SK-N-SH treated with all-trans-retinoic acid at 6 μM for 48 hours (cell line): ENCODE data around the gene SEC31B.

Experiments used
- BACH2 ChIP-seq: fragments of 250-450 bp; sonication (Bioruptor Pico); IDR thresholded peaks from 2 replicates; pipeline ENCODE4 v1.9.0; 2021; ENCODE audit warnings: mild to moderate bottlenecking, borderline replicate concordance
- ESRRG ChIP-seq: fragments of 250-450 bp; sonication (Bioruptor Pico); IDR thresholded peaks from 2 replicates; pipeline ENCODE4 v1.6.1; 2021; ENCODE audit warnings: mild to moderate bottlenecking
- PATZ1 ChIP-seq: fragments of 250-450 bp; sonication (Bioruptor Pico); IDR thresholded peaks from 2 replicates; pipeline ENCODE4 v1.8.0; 2020; ENCODE audit warnings: mild to moderate bottlenecking, moderate library complexity, borderline replicate concordance
- ZFP30 ChIP-seq: fragments of 450-650 bp; formaldehyde crosslinking; IDR thresholded peaks from 2 replicates; pipeline ENCODE4 v1.5.0; 2022; ENCODE audit warnings: mild to moderate bottlenecking, moderate library complexity
- TF ChIP-seq, protein P1 (sequence below): fragments of 250-450 bp; sonication (Bioruptor Pico); IDR thresholded peaks from 2 replicates; pipeline ENCODE4 v1.5.1; 2021; ENCODE audit warnings: mild to moderate bottlenecking, moderate library complexity
- TF ChIP-seq, protein P2 (sequence below): fragments of 250-450 bp; sonication (Bioruptor Pico); IDR thresholded peaks from 2 replicates; pipeline ENCODE4 v1.5.1; 2020; ENCODE audit warnings: low read depth, mild to moderate bottlenecking, moderate library complexity

DNA sequence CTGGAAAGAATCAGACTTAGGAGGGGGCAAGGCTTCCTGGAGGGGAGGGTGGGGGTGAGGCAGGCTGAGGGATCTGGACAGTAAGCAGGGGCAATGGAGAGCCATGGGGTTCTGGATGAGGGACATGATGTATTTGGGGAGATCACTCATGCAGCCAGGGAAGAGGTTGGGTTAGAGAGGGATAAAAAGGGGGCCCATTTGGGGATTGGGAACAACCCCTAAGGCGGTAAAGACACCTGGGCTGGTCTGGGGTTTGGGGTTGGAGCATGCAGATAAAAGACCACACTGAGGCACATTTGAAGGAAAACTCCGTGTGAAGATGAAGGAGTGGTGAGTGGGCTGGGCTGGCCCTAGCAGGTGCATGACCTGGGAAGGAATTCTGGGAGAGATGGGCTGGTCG, 46.9 kb upstream of the SEC31B start:
- TF ChIP-seq, protein P1, sequence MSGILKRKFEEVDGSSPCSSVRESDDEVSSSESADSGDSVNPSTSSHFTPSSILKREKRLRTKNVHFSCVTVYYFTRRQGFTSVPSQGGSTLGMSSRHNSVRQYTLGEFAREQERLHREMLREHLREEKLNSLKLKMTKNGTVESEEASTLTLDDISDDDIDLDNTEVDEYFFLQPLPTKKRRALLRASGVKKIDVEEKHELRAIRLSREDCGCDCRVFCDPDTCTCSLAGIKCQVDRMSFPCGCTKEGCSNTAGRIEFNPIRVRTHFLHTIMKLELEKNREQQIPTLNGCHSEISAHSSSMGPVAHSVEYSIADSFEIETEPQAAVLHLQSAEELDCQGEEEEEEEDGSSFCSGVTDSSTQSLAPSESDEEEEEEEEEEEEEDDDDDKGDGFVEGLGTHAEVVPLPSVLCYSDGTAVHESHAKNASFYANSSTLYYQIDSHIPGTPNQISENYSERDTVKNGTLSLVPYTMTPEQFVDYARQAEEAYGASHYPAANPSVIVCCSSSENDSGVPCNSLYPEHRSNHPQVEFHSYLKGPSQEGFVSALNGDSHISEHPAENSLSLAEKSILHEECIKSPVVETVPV (CRISPR knock-in tag): no peak
- TF ChIP-seq PATZ1 (CRISPR knock-in tag) (no peak), ESRRG (CRISPR knock-in tag) (no peak), ZFP30 (CRISPR knock-in tag) (no peak), BACH2 (CRISPR knock-in tag) (no peak)
- TF ChIP-seq, protein P2, sequence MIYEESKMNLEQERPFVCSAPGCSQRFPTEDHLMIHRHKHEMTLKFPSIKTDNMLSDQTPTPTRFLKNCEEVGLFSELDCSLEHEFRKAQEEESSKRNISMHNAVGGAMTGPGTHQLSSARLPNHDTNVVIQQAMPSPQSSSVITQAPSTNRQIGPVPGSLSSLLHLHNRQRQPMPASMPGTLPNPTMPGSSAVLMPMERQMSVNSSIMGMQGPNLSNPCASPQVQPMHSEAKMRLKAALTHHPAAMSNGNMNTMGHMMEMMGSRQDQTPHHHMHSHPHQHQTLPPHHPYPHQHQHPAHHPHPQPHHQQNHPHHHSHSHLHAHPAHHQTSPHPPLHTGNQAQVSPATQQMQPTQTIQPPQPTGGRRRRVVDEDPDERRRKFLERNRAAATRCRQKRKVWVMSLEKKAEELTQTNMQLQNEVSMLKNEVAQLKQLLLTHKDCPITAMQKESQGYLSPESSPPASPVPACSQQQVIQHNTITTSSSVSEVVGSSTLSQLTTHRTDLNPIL (CRISPR knock-in tag): no peak
